HG03575 (cell line): ENCODE data around the gene ATP6V1G3.
A peak's percentile ranks its signal among the peaks of the same experiment; 100 is the strongest.
"Not testable (repeated sequence)": the region's sequence is repeated elsewhere in the genome, so short reads cannot be mapped to it uniquely, and the experiment has no call there.

Experiments used
- ATAC-seq: cut with Tn5 transposase; IDR thresholded peaks from one replicate; pipeline ENCODE4 v1.9.1; 2021; ENCODE audit not compliant: unreplicated experiment, insufficient number of reproducible peaks, low FRiP score; ENCODE audit errors: extremely low read depth

Gene ATP6V1G3

GRCh38 chr1:198545156-198545555 is 4.7 kb upstream of the ATP6V1G3 start:
- ATAC-seq, result no peak

GRCh38 chr1:198544265-198544664 is 3.8 kb upstream of the ATP6V1G3 start:
- ATAC-seq, result no peak

- ATAC-seq, result peak; percentile 88
Observed at GRCh38 chr1:198543670-198544260, 3.3 kb upstream of the ATP6V1G3 start.

GRCh38 chr1:198542632-198543031 is 2.2 kb upstream of the ATP6V1G3 start:
- no peak for ATAC-seq

GRCh38 chr1:198541737-198542136 is 1.3 kb upstream of the ATP6V1G3 start:
- ATAC-seq, result no peak

- no peak for ATAC-seq
Observed at GRCh38 chr1:198538579-198539364, 1.7 kb downstream of the ATP6V1G3 start.

- no peak for ATAC-seq
Observed at GRCh38 chr1:198535631-198536030, 4.8 kb downstream of the ATP6V1G3 start.

GRCh38 chr1:198534548-198535418 is 5.7 kb downstream of the ATP6V1G3 start:
- ATAC-seq, result no peak

GRCh38 chr1:198531891-198532290 is 8.6 kb downstream of the ATP6V1G3 start:
- no peak for ATAC-seq

GRCh38 chr1:198530953-198531352 is 9.5 kb downstream of the ATP6V1G3 start:
- no peak for ATAC-seq

GRCh38 chr1:198529414-198529813 is 11.1 kb downstream of the ATP6V1G3 start:
- no peak for ATAC-seq

- ATAC-seq, result no peak
Observed at GRCh38 chr1:198528364-198528763, 12.1 kb downstream of the ATP6V1G3 start.

GRCh38 chr1:198524556-198524955 is 15.9 kb downstream of the ATP6V1G3 start:
- no peak for ATAC-seq

- ATAC-seq, result not testable (repeated sequence)
Observed at GRCh38 chr1:198524127-198524526, 16.4 kb downstream of the ATP6V1G3 start.

- no peak for ATAC-seq
Observed at GRCh38 chr1:198523182-198523950, 17.1 kb downstream of the ATP6V1G3 start.

GRCh38 chr1:198520524-198521254 is 19.8 kb downstream of the ATP6V1G3 start:
- peak; percentile 91 for ATAC-seq

- no peak for ATAC-seq
Observed at GRCh38 chr1:198519639-198520501, 20.6 kb downstream of the ATP6V1G3 start.
